ENCODE data around the gene GAPDHS. TPM values are rescaled to one million over a fixed set of nuclear protein-coding genes. Genes with fewer than 3 reads are reported as not detected.

Gene GAPDHS
- total and polyA plus RNA-seq, 8 donors: not detected

DNA sequence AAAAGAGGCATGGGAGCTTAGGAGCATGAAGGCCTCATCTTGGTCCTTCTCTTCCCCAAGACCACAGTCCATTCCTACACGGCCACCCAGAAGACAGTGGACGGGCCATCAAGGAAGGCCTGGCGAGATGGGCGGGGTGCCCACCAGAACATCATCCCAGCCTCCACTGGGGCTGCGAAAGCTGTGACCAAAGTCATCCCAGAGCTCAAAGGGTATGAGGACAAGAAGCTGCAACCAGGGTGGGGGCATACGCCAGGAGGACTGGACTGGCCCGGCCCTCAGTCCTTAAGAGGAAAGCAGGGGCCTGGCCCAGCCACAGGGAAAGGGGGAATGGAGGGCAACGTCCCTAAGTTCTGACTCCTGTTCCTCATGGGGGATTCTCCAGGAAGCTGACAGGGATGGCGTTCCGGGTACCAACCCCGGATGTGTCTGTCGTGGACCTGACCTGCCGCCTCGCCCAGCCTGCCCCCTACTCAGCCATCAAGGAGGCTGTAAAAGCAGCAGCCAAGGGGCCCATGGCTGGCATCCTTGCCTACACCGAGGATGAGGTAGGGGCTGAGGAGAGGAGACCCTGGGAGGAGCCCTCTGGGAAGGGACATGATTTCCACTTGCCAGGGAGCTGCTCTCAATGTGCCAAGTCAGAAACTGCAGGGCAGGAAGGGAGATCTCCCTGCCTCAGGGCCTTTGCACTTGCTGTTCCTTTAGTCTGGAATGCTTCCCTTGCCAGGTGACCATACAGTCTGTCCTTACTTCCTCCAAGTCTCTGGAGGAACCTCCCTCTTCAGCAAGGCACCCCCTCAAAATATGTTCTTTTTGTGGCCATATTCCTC lies 10.2 kb downstream of the GAPDHS start:
- FAIRE-seq: no peak
- Histone ChIP-seq H3K4me3 (no peak overlapping the region), H3K27ac (no peak overlapping the region), H3K36me3 (no peaks in the 10 kb centered on the region), H3K9me3 (no peaks in the 10 kb centered on the region), H3K27me3 (no peaks in the 10 kb centered on the region), H3K4me1 (peaks cover 0 to 14% (median 4%) of the 10 kb centered on the region in 3 donors)
- intact Hi-C loops (cut with DNase I): loop anchor here in 2 of 3 donors (10.0 kb wide), 2 partner anchors 51 to 181 kb away; no protein-coding TSS in a partner anchor
- DNase-seq: no peak
- no peak for ATAC-seq
- 94 to 96% methylated on average over 15 of the region's 15 CpGs for WGBS, 2 donors
- TF ChIP-seq, protein P1, sequence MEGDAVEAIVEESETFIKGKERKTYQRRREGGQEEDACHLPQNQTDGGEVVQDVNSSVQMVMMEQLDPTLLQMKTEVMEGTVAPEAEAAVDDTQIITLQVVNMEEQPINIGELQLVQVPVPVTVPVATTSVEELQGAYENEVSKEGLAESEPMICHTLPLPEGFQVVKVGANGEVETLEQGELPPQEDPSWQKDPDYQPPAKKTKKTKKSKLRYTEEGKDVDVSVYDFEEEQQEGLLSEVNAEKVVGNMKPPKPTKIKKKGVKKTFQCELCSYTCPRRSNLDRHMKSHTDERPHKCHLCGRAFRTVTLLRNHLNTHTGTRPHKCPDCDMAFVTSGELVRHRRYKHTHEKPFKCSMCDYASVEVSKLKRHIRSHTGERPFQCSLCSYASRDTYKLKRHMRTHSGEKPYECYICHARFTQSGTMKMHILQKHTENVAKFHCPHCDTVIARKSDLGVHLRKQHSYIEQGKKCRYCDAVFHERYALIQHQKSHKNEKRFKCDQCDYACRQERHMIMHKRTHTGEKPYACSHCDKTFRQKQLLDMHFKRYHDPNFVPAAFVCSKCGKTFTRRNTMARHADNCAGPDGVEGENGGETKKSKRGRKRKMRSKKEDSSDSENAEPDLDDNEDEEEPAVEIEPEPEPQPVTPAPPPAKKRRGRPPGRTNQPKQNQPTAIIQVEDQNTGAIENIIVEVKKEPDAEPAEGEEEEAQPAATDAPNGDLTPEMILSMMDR (IDR thresholded peaks at IDR 0.05): no peak

DNA sequence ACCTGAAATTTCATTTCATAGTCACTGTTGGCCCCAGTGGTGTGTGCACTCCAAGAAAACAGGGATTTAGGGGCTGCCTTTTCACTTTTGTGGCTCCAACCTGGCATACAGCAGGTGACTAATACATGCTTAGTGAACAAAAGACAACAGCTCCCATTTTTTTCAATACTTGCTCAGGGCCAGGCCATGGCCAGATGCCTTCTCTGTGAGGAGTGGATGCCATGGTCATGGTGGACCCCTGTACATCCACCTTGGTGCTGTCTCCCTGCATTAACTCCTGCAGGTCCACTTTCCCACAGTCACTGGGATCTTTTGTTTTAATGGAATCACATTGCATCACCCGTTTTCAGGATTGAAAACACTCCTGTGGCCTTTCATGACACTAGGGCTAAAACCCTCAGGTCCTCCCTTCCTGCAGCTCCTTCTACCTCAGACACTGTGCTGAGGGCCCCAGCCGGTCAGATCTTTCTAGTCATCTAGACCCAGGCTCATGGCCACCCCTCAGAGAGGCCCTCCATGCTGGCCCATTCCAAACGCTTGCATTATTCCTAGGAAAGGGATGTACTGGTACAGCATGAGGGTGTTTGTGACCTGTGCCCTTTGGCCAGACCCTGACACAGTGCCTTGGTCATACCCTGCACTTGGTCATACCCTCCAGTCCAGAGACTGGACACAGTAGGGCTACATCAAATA lies 11.0 kb downstream of the GAPDHS start:
- H3K4me1 ChIP-seq: peaks cover 0 to 14% (median 4%) of the 10 kb centered on the region in 3 donors
- ATAC-seq (no peak), DNase-seq (no peak), FAIRE-seq (no peak)
- H3K36me3 ChIP-seq: no peaks in the 10 kb centered on the region
- TF ChIP-seq, protein P1 (IDR thresholded peaks at IDR 0.05): no peak
- no peak overlapping the region for H3K27ac ChIP-seq
- peak overlapping the region in 3 of 4 donors; percentile 73 to 99 (median 90) for H3K4me3 ChIP-seq
- 77 to 79% methylated on average over 3 of the region's 3 CpGs for WGBS, 2 donors
- no peaks in the 10 kb centered on the region for H3K27me3 ChIP-seq
- intact Hi-C loops (cut with DNase I): loop anchor here in 2 of 3 donors (10.0 kb wide), 2 partner anchors 51 to 181 kb away; no protein-coding TSS in a partner anchor
- H3K9me3 ChIP-seq: no peaks in the 10 kb centered on the region

DNA sequence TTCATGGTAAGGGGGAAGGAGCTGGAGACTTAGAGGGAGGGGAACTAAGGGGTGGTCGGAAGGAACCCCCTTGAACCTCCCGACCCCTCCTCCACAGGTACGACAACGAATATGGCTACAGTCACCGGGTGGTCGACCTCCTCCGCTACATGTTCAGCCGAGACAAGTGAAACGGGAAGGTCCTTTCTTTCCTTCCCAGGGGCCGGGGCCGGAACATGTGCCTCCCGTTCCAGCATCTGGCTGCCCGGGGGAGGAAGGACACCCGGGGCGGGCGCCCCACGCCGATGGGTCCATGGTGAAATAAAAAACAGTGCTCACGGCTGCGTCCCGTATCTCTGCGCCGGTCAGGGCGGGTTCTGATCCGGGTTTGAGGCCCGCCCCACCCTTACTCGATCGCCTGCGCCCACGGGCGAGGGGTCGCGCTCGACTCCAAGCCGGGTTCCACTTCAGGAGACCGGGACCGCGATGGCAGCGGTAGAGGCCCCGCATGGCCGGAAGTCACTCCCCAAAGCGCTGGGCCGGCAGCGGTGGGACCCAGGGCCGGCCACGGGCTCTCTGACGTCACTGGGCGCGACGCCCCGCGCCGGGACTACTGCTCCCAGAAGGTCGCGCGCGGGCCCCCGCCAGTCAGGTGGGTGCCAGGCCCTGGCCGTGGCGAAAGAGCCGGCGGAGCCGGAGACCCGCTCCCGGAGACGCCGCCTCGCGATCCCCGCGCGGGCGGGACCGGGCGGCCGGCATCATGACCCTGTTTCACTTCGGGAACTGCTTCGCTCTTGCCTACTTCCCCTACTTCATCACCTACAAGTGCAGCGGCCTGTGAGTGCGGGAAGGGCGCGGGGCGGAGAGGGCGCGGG lies 12.0 kb downstream of the GAPDHS start, which contains the start of gene TMEM147:
Gene TMEM147, plus strand, starts transcription at position 626 of the 854 bp plus-strand sequence. Its CDS starts 114 bp downstream, at position 740.
- intact Hi-C loops (cut with DNase I): loop anchor here in 2 of 3 donors (5.0 to 10.0 kb wide), 3 partner anchors 42 to 180 kb away; partner anchors contain the start of gene PMIS2 (in 1 of the 2)
- Histone ChIP-seq H3K4me1 (peaks cover 0 to 17% (median 4%) of the 10 kb centered on the region in 3 donors), H3K36me3 (no peaks in the 10 kb centered on the region), H3K27me3 (no peaks in the 10 kb centered on the region), H3K4me3 (peak within 1 kb of the TSS; percentile 49 to 99 (median 82)), H3K27ac (peak within 1 kb of the TSS; percentile 36 to 70 (median 53)), H3K9me3 (no peaks in the 10 kb centered on the region)
- TF ChIP-seq, protein P1 (IDR thresholded peaks at IDR 0.05): no peak
- FAIRE-seq (no peak), DNase-seq (peak; percentile 90 to 98 (median 94)), ATAC-seq (peak; percentile 89 to 97 (median 92))
- 0% methylated on average over 84 to 85 of the region's 85 CpGs for WGBS, 2 donors

DNA sequence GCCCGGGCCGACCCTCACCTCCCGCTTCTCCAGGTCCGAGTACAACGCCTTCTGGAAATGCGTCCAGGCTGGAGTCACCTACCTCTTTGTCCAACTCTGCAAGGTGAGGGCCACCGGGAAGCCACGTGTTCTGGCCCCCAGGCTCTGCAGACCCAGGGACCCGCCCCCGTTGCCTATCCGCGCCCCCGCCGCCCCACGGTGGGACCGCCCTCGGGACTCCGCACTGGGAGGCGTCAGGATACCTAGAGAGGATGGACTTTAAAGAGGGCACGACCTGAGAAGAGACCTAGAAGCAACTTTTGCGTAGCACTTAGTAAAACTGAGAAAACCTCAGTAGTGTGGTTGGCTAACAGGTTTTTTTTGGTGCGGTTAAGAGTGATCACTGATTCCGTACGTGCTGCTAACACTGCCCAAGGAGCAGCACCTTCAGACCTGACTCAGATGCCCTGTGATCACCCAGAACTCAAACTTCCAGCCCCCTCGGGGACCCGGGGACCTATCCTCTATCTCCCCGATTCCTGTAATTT lies 12.7 kb downstream of the GAPDHS start:
- FAIRE-seq (no peak), DNase-seq (peak in 1 of 6 donors; percentile 53), ATAC-seq (peak; percentile 14 to 34 (median 27))
- intact Hi-C loops (cut with DNase I): loop anchor here in 2 of 3 donors (5.0 to 10.0 kb wide), 3 partner anchors 41 to 179 kb away; partner anchors contain the start of gene PMIS2 (in 1 of the 2)
- Histone ChIP-seq H3K27ac (peak overlapping the region; percentile 36 to 70 (median 53)), H3K27me3 (no peaks in the 10 kb centered on the region), H3K9me3 (no peaks in the 10 kb centered on the region), H3K4me3 (peak overlapping the region; percentile 49 to 99 (median 82)), H3K4me1 (peaks cover 0 to 17% (median 4%) of the 10 kb centered on the region in 3 donors), H3K36me3 (no peaks in the 10 kb centered on the region)
- 1 to 2% methylated on average over 27 of the region's 27 CpGs for WGBS, 2 donors
- TF ChIP-seq, protein P1 (IDR thresholded peaks at IDR 0.05): no peak

All from pancreas (tissue), 10 donors.